HG03432 (cell line): ENCODE results near the gene SLC25A51.

Source experiments
- ATAC-seq: cut with Tn5 transposase; IDR thresholded peaks from one replicate; pipeline ENCODE4 v1.9.1; 2021; ENCODE audit warnings: mild to moderate bottlenecking, moderate library complexity; ENCODE audit not compliant: unreplicated experiment

SLC25A51 gene

GRCh38 chr9:37903647-37904444, at the start of gene SLC25A51:
Gene SLC25A51, minus strand, starts transcription at chr9:37904127. Its CDS starts 15,577 bp downstream, at chr9:37888550.
- ATAC-seq = peak; percentile 87

GRCh38 chr9:37953206-37953774, 49.4 kb upstream of the SLC25A51 start:
- ATAC-seq = no peak

- ATAC-seq = no peak
Observed at GRCh38 chr9:37952731-37953130, 48.8 kb upstream of the SLC25A51 start.

- no peak for ATAC-seq
Observed at GRCh38 chr9:37951671-37952449, 47.9 kb upstream of the SLC25A51 start.

GRCh38 chr9:37950561-37950960, 46.6 kb upstream of the SLC25A51 start:
- ATAC-seq = no peak

- no peak for ATAC-seq
Observed at GRCh38 chr9:37949576-37949975, 45.6 kb upstream of the SLC25A51 start.

GRCh38 chr9:37948417-37948980, 44.6 kb upstream of the SLC25A51 start:
- no peak for ATAC-seq

- ATAC-seq = no peak
Observed at GRCh38 chr9:37947977-37948376, 44.0 kb upstream of the SLC25A51 start.

- ATAC-seq = no peak
Observed at GRCh38 chr9:37947471-37947870, 43.5 kb upstream of the SLC25A51 start.

- no peak for ATAC-seq
Observed at GRCh38 chr9:37946971-37947370, 43.0 kb upstream of the SLC25A51 start.

GRCh38 chr9:37946041-37946440, 42.1 kb upstream of the SLC25A51 start:
- no peak for ATAC-seq

- no peak for ATAC-seq
Observed at GRCh38 chr9:37944671-37945481, 40.9 kb upstream of the SLC25A51 start.

GRCh38 chr9:37944266-37944650, 40.3 kb upstream of the SLC25A51 start:
- no peak for ATAC-seq

- no peak for ATAC-seq
Observed at GRCh38 chr9:37943345-37944265, 39.7 kb upstream of the SLC25A51 start.

GRCh38 chr9:37942621-37943344, 38.9 kb upstream of the SLC25A51 start:
- no peak for ATAC-seq

- no peak for ATAC-seq
Observed at GRCh38 chr9:37941253-37941652, 37.3 kb upstream of the SLC25A51 start.

- ATAC-seq = no peak
Observed at GRCh38 chr9:37939575-37940095, 35.7 kb upstream of the SLC25A51 start.

- ATAC-seq = no peak
Observed at GRCh38 chr9:37938121-37938891, 34.4 kb upstream of the SLC25A51 start.
